Activated gamma-delta T cell (primary cell): ENCODE measurements around the gene TMEM108.

ENCODE experiments used
- DNase-seq: peaks from one replicate; lab custom pipeline; 2025; lab: John Stamatoyannopoulos, UW

TMEM108 gene

DNA sequence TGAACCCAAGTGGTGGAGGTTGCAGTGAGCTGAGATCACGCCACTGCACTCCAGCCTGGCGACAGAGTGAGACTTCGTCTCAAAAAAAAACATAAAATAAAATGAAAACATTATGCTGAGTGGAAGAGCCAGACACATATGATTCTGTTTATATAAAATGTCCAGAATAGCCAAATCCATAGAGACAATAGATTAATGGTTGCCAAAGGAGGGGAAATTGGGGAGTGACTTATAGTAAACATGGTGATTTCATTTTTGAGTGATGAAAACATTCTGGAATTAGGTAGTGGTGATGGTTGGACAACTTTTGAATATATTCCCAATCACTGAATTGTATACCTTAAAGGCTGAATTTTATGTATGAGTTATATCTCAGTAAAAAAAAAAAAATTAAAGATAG lies 189.6 kb downstream of the TMEM108 start:
- no peak for DNase-seq

GRCh38 chr3:133230195-133230594 lies 192.0 kb downstream of the TMEM108 start:
- no peak for DNase-seq

- no peak for DNase-seq
Measured at GRCh38 chr3:133236901-133237300, 198.7 kb downstream of the TMEM108 start.

- DNase-seq: no peak
Measured at GRCh38 chr3:133237380-133237779, 199.2 kb downstream of the TMEM108 start.

GRCh38 chr3:133238015-133238414 lies 199.8 kb downstream of the TMEM108 start:
- DNase-seq: no peak

GRCh38 chr3:133246119-133246518 lies 207.9 kb downstream of the TMEM108 start:
- DNase-seq: no peak

DNA sequence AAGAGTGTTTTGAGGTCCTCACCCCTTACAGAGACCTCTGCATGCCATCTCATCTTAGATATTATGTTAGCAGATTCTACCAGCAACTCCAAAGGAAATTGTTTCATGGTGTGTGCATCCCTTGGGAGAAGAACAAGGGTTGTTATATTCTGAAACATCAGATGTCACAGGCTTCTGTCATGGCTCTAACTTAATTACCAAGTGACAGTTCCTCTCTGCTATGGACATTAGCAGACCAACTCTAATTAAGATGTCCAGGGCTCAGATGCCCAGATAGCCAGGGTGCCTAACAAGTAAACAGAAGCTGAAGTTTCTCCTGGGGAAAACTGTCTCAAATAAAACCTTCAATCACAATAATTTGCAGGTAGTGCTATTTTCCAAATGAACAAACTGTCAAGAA lies 208.6 kb downstream of the TMEM108 start:
- no peak for DNase-seq

DNA sequence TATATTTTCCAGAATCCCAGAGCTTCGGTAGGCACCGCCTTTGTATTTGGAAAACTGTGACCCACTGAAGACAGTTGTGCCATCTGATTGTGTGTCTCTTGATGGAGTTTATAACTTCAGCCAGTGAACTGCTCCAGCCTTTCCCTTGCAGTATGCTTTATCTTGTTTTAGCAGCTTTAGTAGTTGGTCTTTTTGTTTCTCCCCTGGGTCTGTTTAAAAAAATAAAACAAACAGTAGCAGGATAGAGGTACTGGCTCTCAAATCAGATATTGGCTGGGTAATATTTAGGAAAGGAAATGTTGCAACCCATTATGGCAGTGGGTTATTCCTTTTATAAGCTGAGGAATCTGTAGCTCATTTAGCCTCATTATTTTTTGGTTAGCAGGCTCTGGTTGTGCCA lies 210.2 kb downstream of the TMEM108 start:
- DNase-seq: no peak

- no peak for DNase-seq
Measured at GRCh38 chr3:133249490-133249889, 211.3 kb downstream of the TMEM108 start.

DNA sequence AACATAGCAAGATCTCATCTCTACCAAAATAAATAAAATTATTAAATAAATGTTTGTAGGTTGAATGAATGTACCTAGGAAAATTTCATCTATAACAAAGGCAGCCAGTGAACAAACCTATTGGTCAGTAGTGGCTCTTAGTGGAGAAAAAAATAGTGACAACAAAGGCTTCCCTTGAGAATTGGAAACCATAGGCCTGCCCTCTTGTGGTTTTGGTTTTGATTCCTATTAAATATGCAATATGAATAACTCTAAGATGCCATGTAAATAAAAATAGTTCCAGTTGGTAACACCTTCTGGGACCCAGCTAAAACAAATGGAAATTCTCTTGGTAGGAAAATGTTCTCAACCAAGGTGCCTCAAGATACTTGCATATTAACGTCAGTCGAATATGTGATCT lies 216.0 kb downstream of the TMEM108 start:
- no peak for DNase-seq

DNA sequence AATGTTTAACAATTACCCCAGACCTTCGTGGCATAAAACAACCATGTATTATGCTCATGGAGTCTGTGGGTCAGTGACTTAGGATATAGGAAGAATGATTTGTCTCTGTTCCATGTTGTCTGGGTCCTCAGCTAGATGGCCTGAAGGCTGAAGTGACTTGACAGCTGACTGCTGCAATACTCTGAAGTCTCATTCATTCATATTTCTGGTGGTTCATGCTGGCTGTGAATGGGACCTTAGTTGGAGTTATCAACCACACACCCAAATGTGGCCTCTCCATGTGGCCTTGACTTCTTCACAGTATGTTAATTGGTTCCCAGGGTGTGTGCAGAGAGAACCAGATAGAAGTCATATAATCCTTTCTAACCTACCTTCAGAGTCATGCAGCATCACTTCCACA lies 216.5 kb downstream of the TMEM108 start:
- no peak for DNase-seq

DNA sequence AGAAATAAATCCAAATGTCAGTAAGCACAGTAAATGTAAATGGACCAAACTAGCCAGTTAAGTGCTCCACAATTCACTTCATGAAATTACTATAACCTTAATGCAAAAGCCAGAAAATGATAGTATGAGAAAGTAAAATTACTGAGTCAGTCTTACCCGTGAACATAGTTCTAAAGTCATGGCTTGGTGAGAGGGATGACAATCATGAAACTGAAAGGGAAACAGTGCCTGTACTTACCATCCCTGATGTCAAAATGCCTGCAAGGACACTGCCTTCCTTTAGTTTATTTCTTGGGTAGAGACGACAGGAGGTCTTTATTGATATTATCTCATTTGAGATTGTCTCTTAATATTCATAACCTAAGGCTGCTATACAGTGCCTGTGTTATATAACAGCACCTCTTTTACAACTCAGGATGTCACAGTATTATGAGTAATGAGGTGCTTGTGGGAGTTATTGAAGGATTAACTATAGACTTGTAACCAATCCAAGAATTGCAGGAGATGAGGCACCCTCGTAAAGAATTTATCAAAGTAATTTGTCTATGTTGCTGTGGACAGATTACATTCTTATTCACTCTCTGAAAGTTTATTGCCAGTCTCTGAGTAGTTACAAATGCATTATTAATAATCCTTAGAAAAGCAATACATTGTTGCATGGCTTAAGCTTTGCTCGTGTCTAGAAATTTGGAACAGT lies 218.7 kb downstream of the TMEM108 start:
- DNase-seq: no peak

GRCh38 chr3:133258358-133258757 lies 220.2 kb downstream of the TMEM108 start:
- DNase-seq: no peak

- DNase-seq: no peak
Measured at GRCh38 chr3:133259767-133260166, 221.6 kb downstream of the TMEM108 start.

DNA sequence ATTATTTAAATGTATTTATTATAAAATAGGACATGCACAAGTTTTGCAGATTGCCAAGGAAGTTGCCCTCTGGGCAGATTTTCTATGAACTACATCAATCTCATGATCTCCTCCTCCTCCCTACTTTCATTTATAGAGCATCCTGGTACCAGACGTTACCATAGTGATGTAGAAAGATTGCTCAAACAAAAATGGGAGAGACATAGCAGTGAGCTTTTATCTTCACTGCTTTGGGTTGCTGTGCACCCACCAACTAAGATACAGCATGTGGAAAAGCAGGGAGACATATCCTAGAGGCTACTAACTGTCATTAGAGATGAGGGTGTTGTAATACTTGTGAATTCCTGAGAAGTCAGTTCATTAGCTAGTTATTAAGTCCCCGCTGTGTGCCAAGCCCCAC lies 224.1 kb downstream of the TMEM108 start:
- no peak for DNase-seq

DNA sequence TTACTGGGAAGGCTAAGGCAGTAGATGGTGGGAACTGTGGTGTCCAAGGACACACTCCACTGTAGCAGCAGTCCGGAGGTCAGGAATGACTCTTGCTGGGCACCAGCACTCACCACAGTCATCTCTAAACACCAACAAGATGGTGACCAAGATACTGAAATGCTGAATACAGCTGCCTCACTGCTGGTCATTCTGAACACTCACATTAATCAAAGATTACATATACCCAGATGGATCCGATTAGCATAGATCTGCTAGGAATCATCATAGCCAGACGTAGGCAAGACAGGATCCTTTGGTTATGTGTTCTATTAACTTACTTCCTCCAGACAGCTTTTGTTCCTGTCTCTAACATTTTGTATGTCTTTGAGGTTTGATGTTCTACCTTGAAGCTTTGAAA lies 226.7 kb downstream of the TMEM108 start:
- no peak for DNase-seq

- no peak for DNase-seq
Measured at GRCh38 chr3:133268726-133269134, 230.5 kb downstream of the TMEM108 start.

GRCh38 chr3:133269393-133269792 lies 231.2 kb downstream of the TMEM108 start:
- no peak for DNase-seq

DNA sequence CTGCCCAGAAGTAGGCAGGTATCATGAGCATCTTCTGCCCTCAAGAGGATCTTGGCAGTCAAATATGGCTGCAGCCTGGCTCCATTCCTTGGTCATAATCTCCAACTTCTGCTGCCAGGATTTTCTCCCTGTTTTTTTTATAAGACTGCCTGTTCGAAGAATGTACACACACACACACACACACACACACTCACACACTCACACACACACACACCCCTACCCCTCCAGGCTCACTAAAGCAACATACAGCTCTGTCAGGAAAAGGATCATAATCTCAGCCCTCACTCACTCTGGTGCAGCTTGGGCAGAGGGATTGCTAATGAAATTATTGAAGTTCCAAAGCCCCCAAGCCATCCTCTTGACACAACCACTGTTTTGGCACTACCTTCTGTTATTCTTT lies 232.4 kb downstream of the TMEM108 start:
- DNase-seq: no peak

- DNase-seq: no peak
Measured at GRCh38 chr3:133271042-133271441, 232.9 kb downstream of the TMEM108 start.

- DNase-seq: no peak
Measured at GRCh38 chr3:133271539-133271938, 233.3 kb downstream of the TMEM108 start.

DNA sequence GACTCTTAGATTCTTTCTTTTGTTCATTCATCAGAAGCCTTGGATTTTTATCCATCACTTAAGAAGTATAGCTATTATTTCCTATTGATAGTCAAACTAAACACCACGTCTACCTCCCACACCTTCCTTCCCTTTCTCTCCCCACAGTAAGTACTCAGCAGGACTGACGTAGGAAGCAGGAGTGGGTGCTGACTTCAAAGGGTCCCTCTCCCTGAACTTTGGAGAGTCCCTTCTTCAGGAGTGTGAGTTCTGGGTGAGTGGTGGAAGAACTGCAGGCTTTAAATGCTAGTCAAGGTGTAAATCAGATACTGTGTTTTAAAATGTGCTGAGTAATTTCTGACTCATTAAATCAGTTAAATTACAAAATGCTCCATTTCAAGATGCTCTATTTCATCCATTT lies 235.2 kb downstream of the TMEM108 start:
- DNase-seq: no peak

- DNase-seq: no peak
Measured at GRCh38 chr3:133274477-133274876, 236.3 kb downstream of the TMEM108 start.

- DNase-seq: no peak
Measured at GRCh38 chr3:133276594-133276993, 238.4 kb downstream of the TMEM108 start.
